Measurements from ENCODE around the gene SCEL.
A peak's percentile ranks its signal among the peaks of the same experiment; 100 is the strongest.
"Not testable (repeated sequence)": the region's sequence is repeated elsewhere in the genome, so short reads cannot be mapped to it uniquely, and the experiment has no call there.

The SCEL gene

DNA sequence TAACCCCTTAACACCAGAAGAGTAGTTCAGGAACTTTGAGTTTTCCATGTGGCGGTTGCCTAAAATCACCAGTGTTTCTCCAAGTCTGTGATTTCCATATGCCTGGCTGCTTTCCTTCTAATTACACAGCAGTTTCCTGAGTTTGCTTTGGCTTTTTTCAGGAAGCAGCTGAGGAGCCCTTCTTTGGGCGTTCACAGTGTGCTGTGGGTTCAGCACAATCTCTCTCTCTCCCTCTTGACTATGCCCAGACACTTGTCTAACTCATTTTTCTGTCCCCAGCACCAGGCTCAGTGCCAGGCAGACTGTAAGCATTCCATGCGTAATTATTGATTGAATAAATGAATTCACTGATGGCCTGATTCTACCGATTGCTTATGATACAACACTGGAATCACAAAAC lies 19.7 kb downstream of the SCEL start:
- no peak for DNase-seq (ENCODE audit: low read depth)

DNA sequence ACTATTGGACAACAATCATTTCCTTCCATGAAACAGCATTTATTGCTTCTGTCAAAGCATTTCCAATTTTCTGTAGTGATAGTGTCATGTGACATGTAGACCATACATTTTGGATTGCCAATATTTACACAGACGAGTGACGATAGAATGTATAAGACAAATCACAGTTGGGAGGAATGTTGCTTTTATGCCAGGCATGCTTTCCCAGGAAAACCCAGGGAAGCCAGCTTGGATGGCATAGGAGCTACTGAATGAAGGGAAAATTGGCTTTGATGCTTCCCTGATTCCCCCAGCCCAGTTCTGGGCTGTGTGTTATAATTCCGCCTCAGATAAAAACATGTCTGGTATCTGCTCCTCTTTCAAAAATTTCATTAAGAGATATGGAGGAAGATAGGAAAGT lies 22.5 kb downstream of the SCEL start:
- no peak for DNase-seq (ENCODE audit: low read depth)

DNA sequence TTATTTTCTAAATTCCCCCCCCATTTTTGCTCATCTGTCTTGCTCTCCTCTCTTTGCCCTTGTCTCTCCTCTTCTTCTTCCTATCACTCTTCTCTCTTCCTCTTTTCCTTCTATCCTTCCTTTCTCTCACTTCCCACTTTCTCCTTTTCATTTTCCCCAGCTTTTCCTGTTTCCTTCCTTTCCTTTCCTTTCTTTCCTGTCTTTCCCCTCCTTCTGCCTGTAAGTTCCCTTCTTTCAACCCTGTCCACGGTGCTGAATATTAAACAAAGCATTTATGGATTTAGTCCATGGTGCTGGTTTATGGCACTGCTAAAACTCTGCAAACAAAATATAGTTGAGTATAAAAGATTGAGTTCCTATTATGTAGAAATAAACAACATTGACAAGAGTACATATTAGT lies 27.6 kb downstream of the SCEL start:
- DNase-seq (ENCODE audit: low read depth): peak; percentile 51

DNA sequence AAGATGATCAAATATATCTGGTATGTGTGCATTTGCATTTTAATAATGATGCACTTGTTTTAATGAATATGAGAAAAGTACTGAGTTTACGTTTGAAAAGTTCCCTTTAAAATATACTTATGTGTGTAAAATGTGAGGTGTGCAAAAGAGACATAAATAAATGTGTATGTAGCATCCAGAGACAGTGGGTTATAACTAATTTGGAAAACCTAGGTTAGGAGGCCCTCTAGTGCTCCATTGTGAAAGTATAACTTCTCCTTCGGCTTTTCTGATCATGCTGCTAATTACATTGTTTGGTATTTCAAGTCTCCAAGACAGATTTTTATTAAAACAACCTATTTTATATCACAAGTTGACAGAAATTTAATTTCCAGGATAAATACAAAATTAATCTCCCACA lies 30.1 kb downstream of the SCEL start:
- peak; percentile 52 for DNase-seq (ENCODE audit: low read depth)

DNA sequence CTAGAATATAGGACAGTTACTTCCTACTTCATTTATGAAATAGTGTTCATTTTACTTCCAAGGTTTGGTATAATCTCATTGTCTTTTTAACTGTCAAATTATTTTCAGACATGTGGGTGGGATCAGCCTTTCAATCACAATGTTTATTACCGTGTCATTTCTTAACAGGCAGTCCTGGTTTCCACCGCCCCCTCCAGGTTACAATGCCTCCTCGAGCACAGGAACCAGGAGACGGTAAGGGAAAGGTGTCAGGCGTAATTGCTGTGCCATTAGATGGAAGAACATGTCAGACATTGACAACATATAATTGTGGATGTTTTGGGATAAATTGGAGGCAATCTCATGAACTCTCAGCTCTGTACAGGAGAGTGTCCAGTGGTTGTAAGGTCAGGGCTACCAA lies 36.5 kb downstream of the SCEL start:
- DNase-seq (ENCODE audit: low read depth): no peak

DNA sequence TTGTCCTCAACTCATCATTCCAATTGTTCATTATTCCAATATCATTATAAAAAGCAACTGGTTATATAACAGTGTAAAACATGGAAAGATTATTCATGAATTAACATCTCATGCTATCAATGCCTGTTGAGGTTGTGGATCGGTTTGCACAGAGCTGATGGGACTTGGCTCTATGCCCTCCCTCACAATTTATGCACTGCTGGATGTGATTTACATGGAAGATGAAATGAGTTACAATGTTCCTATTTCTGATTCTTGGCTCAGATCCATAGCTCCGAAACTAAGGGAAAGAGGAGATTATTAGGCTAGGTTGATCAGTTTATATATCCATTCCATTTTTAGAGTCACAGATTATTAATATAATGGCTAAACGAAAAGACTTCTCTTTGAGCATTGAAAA lies 38.6 kb downstream of the SCEL start:
- no peak for DNase-seq (ENCODE audit: low read depth)

DNA sequence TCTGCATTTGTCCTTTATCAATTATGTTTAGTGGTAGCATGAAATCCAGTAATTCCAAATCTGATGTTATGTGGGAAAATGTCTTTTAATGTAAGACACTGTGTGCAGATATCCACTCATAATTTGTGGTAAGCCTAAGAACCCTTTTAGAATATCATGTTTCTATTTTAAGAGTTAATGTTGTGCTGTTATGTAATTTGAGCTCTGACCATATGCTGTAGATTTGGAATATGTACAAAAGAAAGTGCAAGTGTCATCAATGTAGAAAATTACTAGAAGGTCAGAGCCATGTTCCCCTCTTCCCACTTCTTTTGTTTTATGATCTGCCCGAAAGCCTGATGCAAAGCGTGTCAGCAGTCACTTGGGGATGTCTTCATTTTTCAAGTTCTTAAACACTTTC lies 44.5 kb downstream of the SCEL start:
- DNase-seq (ENCODE audit: low read depth): no peak

DNA sequence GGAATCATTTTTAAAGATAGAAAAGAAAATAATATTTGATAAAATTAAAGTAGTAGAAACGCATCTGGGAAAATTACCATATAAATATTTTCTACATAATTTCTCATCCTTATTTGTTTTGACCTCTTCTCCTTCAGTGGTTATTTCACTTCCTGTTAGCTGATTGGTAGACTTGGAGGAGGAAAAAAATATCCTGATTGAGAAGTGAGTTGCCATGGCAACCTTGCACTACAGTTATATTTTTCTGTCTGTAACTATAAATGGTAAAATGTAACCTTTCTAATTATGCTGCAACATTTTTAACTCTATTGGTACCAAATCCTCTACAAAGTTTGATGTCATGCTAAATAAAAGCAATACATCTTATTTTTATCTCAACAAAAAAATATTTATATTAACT lies 45.2 kb downstream of the SCEL start:
- DNase-seq (ENCODE audit: low read depth): no peak

DNA sequence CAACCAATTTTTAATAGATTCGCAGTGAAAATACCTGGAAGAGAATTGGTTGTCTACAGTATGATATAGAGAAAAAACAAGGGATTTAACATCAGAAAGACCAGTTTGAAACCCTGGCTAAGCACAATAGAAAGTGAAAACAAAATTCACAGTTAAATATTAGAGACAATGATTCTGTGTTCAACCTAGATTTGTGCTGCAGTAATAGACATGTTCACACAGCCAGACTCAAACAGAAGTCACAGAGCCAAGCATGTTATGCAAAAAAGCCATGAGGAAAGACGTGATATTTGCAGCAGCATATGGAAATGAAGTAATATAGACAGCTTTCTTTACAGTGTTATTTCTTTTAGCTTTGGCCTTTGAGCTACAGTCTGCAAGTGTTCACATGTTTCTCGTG lies 48.1 kb downstream of the SCEL start:
- DNase-seq (ENCODE audit: low read depth): no peak

DNA sequence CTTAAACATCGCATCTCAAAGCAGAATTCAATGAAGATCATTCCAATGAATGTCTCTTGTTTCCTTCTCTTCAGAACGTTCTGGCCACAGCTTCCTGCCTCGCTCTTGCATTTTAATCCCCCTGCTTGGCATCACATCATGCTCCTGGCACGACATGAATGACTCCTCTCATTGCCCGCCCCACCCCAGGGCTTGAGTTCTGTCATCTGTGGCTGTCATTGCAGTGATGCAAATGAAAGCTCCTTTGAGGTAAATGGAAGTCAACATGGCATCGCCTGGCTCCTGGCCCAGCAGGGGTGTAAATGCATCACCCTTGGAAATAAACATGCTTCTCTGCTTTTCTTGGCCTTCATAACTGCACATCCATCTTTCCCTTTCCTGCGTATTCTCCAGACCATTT lies 48.6 kb downstream of the SCEL start:
- DNase-seq (ENCODE audit: low read depth): peak; percentile 7

DNA sequence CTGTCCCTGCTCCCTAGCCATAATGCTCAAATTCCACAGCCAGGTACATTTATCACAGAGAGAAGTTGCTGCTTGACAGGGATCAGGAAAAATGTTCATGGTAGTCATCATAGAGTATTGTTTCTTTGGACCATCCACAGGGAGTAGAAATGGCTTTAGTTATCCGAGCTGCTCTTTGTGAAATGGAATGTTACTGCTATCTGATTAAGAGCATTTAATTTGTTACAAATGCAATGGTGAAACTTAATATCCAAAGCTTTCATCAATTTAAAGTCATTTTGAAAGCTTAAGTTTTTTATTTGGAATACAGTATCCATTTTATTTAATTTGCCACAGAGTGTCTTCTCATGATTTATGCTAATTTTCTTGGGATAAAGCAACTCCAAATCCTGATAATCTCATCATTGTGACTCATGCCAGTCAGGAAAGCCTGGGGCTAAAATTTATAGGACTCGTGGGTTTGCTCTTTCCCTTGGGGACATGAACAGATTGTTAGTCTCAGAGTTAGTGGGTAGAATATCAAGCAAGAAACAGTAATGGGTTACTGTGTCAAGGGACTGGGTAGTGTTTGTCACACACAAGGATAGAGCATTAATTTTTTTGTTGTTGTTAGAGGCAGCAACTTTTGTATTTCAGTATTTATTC lies 59.8 kb downstream of the SCEL start:
- no peak for DNase-seq (ENCODE audit: low read depth)

DNA sequence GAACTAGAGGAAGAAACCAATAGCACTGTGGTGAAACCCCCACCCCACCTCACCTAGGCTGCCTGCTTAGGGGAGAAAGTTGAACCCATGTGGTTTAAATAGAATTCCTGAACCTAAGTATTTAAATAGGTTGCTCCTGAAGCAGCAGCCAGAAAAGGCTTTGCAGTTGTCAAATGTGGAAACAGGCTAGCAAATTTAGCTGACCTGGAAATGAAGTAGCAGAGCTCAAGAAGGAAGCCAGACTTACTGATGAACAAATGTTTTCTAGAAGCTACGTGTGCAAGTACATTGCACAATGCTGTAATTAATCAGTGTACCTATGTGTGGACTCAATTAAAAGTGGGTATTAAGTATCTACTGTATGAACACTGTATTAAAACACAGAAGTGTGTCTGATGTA lies 61.3 kb downstream of the SCEL start:
- DNase-seq (ENCODE audit: low read depth): no peak

DNA sequence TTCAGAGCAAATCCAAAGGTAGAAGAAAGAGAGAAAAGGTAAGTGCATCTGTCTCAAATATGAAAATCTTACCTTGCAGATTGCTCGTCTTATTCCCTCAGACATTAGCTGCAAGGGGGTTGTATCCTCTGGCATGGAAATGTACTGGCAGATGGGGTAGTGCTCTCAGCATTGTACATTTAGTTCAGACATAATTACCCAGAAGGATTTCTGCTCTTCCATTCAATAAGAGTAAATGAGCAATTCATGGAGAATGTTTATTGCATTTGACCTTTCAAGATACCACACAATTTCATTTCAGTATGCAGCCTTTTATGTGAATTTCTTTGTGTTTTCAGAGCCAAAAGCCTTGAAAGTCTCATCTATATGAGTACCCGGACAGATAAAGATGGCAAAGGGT lies 63.8 kb downstream of the SCEL start:
- no peak for DNase-seq (ENCODE audit: low read depth)

DNA sequence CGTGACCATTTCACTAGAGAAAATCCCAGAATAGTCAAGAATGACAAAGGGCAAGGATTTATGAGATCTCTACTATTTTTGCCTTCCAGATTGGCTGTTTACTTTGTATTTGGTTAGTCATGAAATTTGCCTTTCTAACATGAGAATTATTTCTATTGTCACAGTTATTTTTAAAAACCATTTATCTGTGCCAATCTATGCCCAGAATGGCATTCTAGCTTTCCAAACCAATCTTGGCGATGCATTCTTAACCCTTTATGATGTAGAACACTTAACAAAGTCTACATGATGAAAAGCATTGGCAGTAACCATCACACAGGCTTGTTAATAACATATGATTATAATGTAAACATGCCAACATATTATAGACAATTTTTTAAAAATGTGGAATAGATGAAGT lies 65.2 kb downstream of the SCEL start:
- no peak for DNase-seq (ENCODE audit: low read depth)

DNA sequence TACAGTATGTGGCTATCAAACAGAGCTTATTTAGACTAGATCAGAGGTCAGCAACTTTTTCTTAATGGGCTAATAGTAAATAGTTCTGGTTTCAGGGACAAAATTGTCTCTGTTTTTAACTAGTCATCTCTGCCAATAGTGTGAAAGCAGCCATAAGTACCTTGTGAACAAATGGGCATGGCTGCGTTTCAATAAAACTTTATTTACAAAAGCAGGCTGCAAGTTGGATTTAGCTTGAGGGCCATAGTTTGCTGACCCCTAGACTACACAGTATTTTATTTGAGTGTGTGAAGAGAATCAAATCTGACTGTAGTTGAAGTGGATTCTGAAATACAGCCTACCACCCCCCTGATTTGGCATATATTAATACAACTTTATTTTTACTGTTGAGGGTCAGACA lies 75.6 kb downstream of the SCEL start:
- DNase-seq (ENCODE audit: low read depth): no peak

DNA sequence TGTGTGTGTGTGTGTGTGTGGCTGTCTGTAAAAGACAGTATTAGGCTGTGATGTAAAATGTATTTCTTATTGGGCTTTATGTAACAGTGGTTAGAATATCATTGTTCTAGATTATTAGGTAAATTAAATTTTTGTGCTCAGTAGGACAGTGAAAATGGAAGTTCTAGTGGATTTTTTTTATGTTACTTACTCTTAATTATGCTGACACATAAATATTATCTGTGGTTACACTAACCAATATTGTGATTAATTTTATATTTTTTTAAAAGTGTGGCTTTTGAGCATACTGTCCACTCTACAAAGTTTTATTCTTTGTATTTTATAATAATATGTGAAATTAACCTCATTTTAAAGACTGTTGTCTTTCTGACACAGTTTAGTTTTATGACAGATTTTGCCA lies 80.5 kb downstream of the SCEL start:
- DNase-seq (ENCODE audit: low read depth): no peak

DNA sequence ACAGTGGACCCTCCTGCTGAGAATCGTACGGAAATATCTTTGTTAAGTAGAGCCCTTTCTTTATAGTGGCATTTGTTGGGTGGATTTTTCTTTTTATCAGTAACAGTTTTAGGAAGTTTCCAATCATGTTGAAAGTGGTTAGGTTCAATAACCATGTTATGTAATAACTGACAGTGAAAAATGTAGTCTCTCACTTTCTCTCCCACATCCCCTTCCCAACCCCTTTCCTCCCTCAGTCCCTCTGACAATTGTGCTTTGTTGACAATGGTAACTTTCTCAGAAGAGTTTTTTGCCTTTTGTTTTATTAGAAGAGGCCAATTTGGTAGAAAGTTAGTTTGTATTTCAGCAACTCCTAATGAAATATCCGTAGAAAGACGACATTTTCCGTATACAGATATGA lies 84.1 kb downstream of the SCEL start:
- DNase-seq (ENCODE audit: low read depth): no peak

DNA sequence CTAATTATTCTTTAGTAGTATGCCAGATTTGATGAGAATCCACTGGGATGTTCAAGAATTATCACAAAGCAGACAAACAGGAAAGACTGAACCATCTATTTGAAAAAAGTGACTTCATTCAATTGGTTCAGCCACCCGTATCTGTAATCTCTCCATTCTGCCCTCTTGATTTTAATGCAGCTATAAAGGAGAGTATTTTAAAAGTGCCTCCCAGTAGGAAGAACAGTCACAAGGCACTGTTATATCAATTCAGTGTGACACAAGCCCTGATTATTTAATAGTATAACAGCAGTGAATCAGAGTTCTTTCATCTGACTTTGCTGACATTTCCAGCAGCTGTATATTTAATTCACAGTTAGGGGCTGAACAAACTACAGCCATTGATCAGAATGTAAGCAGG lies 84.6 kb downstream of the SCEL start:
- DNase-seq (ENCODE audit: low read depth): no peak

DNA sequence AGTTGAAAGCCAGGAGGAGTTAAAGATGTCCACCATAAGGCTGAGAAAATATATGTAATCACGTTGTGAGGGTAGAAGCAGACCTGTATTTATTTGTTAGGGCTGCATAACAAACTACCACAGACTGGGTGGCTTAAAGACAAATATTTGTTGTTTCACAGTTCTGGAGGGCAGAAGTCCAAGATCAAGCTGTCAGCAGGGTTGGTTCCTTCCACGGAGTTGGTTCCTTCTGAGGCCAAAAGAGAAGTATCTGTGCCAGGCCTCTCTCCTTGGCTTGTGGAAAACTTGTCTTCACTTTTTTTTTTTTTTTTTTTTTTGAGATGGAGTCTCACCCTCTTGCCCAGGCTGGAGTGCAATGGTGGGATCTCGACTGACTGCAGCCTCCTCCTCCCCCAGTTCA lies 88.3 kb downstream of the SCEL start:
- no peak for DNase-seq (ENCODE audit: low read depth)

DNA sequence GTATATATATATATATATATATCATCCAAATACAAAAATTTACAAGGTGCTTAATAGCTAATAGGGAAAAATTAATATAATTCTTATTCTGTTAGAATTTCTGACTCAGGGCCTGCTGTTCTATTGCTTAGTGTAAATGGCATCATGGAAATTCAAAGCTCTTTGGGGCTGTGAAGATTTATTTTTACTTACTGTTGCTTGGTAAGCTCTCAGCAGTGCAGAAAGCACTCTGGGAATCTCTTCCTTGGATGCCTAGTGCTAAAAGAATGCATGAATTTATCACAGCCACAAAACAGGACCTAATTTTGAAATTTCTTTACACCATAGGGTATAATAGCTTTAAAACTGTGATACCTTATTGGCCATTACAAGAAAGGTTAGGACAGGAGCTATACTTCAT lies 92.7 kb downstream of the SCEL start:
- DNase-seq (ENCODE audit: low read depth): no peak

DNA sequence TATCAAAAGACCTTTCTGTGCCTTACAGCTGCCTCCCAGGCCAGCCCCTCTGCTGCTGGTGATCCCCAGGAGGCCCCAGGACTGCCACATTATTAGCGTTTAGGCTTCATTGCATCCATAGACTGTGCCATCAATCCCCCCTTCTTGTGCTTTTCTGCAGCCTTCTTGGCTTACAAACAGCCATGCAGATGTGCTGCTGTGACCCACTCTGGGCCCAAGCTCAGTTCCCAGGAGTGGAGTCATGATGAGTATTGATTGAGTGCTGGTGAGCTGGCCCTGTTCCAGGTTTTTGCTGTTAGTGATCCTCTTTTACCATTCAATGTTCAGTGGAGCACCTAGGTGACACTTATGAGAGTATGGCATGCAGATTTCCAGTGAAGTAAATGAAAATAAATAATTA lies 102.1 kb downstream of the SCEL start:
- DNase-seq (ENCODE audit: low read depth): no peak

DNA sequence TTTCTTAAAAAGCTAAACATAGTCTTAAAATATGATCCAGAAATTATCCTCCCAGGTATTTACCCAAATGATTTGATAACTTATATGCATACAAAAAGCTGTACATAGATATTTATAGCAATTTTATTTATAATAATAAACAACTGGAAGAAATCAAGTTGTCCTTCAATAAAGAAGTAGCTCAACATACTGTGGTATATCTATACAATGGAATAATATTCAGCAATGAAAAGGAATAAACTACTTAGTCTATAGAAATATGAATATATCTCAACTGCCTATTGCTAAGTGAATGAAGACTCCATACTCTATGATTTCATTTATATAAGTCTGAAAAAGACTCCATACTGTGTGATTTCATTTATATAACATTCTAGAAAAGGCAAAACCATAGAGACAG lies 114.9 kb downstream of the SCEL start:
- DNase-seq (ENCODE audit: low read depth): no peak

DNA sequence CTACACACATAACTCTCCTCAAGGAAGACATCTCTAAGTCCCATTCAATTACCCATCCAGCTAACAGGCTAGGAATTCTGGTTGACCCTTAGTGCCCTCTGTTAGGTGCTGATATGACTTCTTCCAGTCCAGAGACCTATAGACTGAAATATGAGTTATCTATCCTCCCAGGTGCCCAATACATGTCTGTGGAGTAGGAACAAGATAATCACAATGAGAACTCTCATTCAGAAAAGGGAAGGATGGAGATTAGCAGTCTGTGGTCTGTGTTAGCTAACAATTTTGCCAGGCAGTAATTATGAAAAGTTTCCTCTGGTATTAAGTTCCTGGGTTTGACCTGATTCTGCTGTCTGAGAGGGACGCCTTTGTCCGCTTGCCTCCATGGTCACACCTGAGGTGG lies 117.8 kb downstream of the SCEL start:
- no peak for DNase-seq (ENCODE audit: low read depth)

DNA sequence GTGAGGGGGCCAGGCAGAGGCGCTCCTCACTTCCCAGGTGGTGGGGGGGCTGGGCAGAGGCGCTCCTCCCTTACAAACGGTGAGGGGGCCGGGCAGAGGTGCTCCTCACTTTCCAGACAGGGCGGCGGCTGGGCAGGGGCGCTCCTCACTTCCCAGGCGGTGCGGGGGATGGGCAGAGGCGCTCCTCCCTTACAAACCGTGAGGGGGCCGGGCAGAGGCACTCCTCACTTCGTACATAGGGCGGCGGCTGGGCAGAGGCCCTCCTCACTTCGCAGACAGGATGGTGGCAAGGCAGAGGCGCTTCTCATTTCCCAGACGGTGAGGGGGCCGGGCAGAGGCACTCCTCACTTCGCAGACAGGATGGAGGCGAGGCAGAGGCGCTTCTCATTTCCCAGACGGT lies 124.5 kb downstream of the SCEL start:
- not testable (repeated sequence) for DNase-seq (ENCODE audit: low read depth)

DNA sequence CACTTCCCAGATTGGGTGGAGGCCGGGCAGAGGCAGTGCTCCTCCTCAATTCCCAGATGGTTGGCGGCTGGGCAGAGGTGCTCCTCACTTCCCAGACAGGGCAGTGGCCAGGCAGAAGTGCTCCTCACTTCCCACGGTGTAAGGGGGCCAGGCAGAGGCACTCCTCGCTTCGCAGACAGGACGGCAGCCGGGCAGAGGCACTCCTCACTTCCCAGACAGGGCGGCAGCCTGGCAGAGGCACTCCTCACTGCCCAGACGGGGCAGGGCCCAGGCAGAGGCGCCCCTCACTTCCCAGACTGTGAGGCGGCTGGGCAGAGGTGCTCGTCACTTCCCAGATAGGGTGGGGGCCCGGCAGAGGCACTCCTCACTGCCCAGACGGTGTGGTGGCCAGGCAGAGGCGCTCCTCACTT lies 125.3 kb downstream of the SCEL start:
- no peak for DNase-seq (ENCODE audit: low read depth)
